Neural cell (in vitro differentiated cells): Measurements from ENCODE around the gene PRIMA1. TPM values are rescaled to one million over a fixed set of nuclear protein-coding genes. Genes with fewer than 3 reads are reported as not detected.

ENCODE experiments used
- H2AFZ ChIP-seq: fragments of 200-600, 300-800 bp; sonication (generic), shearing (Covaris generic); 2 replicates; pipeline ENCODE4 v1.6.0; 2014; ENCODE audit warnings: low read depth, mild to moderate bottlenecking, antibody characterized with exemption, low read length, moderate library complexity
- H3F3A ChIP-seq: fragments of 200-600 bp; shearing (Covaris generic); 2 replicates; pipeline ENCODE4 v1.6.1; 2016; ENCODE audit warnings: mild to moderate bottlenecking, moderate library complexity, mixed read lengths, antibody characterized with exemption, low read length; ENCODE audit not compliant: insufficient read depth, poor library complexity, severe bottlenecking
- H3K27ac ChIP-seq: fragments of 200-600, 300-800 bp; sonication (generic), shearing (Covaris generic); 2 replicates; pipeline ENCODE4 v1.5.1; 2014; ENCODE audit warnings: mild to moderate bottlenecking, low read length, moderate library complexity
- H3K27me3 ChIP-seq: fragments of 300-800, 200-600 bp; sonication (generic), shearing (Covaris generic); 2 replicates; pipeline ENCODE4 v1.6.0; 2014; ENCODE audit warnings: mild to moderate bottlenecking, low read depth, low read length, moderate library complexity; ENCODE audit not compliant: insufficient read depth
- H3K36me3 ChIP-seq: fragments of 300-800, 200-600 bp; sonication (generic), shearing (Covaris generic); 2 replicates; pipeline ENCODE4 v1.5.1; 2014; ENCODE audit warnings: mild to moderate bottlenecking, antibody characterized with exemption, low read length, moderate library complexity; ENCODE audit not compliant: insufficient read depth
- H3K4me2 ChIP-seq: fragments of 300-800, 200-600 bp; sonication (generic), shearing (Covaris generic); 2 replicates; pipeline ENCODE4 v1.6.0; 2014; ENCODE audit warnings: mild to moderate bottlenecking, low read length
- H3K4me3 ChIP-seq: fragments of 300-800, 200-600 bp; sonication (generic), shearing (Covaris generic); 2 replicates; pipeline ENCODE4 v1.5.1; 2014; ENCODE audit warnings: mild to moderate bottlenecking, low read length, moderate library complexity
- H3K79me2 ChIP-seq: fragments of 200-600 bp; shearing (Covaris generic); replicated peaks from 2 replicates; pipeline ENCODE4 v1.6.0; 2014; ENCODE audit warnings: mild to moderate bottlenecking, low read length, moderate library complexity; ENCODE audit not compliant: insufficient read depth
- H3K9ac ChIP-seq: fragments of 300-800, 200-600 bp; sonication (generic), shearing (Covaris generic); 2 replicates; pipeline ENCODE4 v1.6.1; 2016; ENCODE audit warnings: mild to moderate bottlenecking, low read length, mixed read lengths
- H3K9me2 ChIP-seq: fragments of 200-600 bp; shearing (Covaris generic); 2 replicates; pipeline ENCODE4 v1.6.1; 2016; ENCODE audit warnings: mild to moderate bottlenecking, low read length, mixed read lengths; ENCODE audit not compliant: insufficient read depth
- H3K9me3 ChIP-seq: fragments of 200-600, 300-800 bp; sonication (generic), shearing (Covaris generic); 2 replicates; pipeline ENCODE4 v1.6.1; 2016; ENCODE audit warnings: mild to moderate bottlenecking, mixed run types, low read length, moderate library complexity, mixed read lengths
- H4K20me1 ChIP-seq: fragments of 200-600 bp; shearing (Covaris generic); 2 replicates; pipeline ENCODE4 v1.6.1; 2016; ENCODE audit warnings: mild to moderate bottlenecking, mixed run types; ENCODE audit not compliant: insufficient read depth
- CTCF ChIP-seq: fragments of 450-650 bp; IDR thresholded peaks from 2 replicates; pipeline ENCODE4 v1.5.1; 2014; ENCODE audit warnings: antibody characterized with exemption, mild to moderate bottlenecking, moderate library complexity; ENCODE audit not compliant: poor library complexity, severe bottlenecking
- EP300 ChIP-seq: fragments of 450-650 bp; conservative IDR thresholded peaks from 2 replicates; pipeline ENCODE4 v1.6.1; 2014; ENCODE audit warnings: antibody characterized with exemption, mild to moderate bottlenecking, moderate library complexity; ENCODE audit not compliant: poor library complexity, severe bottlenecking
- EZH2 ChIP-seq: fragments of 200-600, 300-800 bp; shearing (Covaris generic), sonication (generic); IDR thresholded peaks from 2 replicates; pipeline ENCODE4 v1.6.1; 2014; ENCODE audit warnings: antibody characterized with exemption, low read length, borderline replicate concordance, mild to moderate bottlenecking; ENCODE audit not compliant: insufficient read depth, poor library complexity, severe bottlenecking
- MXI1 ChIP-seq: fragments of 450-650 bp; conservative IDR thresholded peaks from 2 replicates; pipeline ENCODE4 v1.6.1; 2014; ENCODE audit warnings: antibody characterized with exemption, mild to moderate bottlenecking; ENCODE audit not compliant: poor library complexity, severe bottlenecking
- POLR2AphosphoS5 ChIP-seq: IDR thresholded peaks from 2 replicates; pipeline ENCODE4 v1.6.1; 2012
- RAD21 ChIP-seq: fragments of 450-650 bp; conservative IDR thresholded peaks from 2 replicates; pipeline ENCODE4 v1.6.1; 2014; ENCODE audit warnings: antibody characterized with exemption, mild to moderate bottlenecking, moderate library complexity
- REST ChIP-seq: IDR thresholded peaks from 2 replicates; pipeline ENCODE4 v1.6.1; 2012; ENCODE audit warnings: borderline replicate concordance
- SMC3 ChIP-seq: fragments of 450-650 bp; conservative IDR thresholded peaks from 2 replicates; pipeline ENCODE4 v1.6.1; 2014; ENCODE audit warnings: antibody characterized with exemption, mild to moderate bottlenecking, moderate library complexity; ENCODE audit not compliant: poor library complexity
- TAF1 ChIP-seq: IDR thresholded peaks from 2 replicates; pipeline ENCODE4 v1.6.1; 2012; ENCODE audit warnings: low read depth
- polyA plus RNA-seq: library from polyadenylated mRNA; depleted of rRNA; stranded (reverse); fragments of >200 nt; gene quantifications from 2 replicates; pipeline ENCODE4 v1.2.3, GENCODE V29; 2014

Gene PRIMA1
- polyA plus RNA-seq, 1 donor from 2014 or later, result not detected

GRCh38 chr14:93676416-93676958 lies 111.8 kb downstream of the PRIMA1 start:
- H3K9me3 ChIP-seq, result no peaks in the 10 kb centered on the region
- no peak overlapping the region for H3K27ac ChIP-seq
- H3F3A ChIP-seq, result no peaks in the 10 kb centered on the region
- H3K4me3 ChIP-seq, result no peak overlapping the region
- no peaks in the 10 kb centered on the region for H4K20me1 ChIP-seq
- H2AFZ ChIP-seq, result no peak overlapping the region
- TF ChIP-seq TAF1, result no peak
- TF ChIP-seq SMC3, result no peak
- TF ChIP-seq EP300, result peak; percentile 82
- no peak for TF ChIP-seq REST
- TF ChIP-seq POLR2AphosphoS5, result peak; percentile 95
- no peaks in the 10 kb centered on the region for H3K79me2 ChIP-seq
- no peaks in the 10 kb centered on the region for H3K9me2 ChIP-seq
- no peak overlapping the region for H3K9ac ChIP-seq
- H3K36me3 ChIP-seq, result peaks cover 22% of the 10 kb centered on the region
- no peaks in the 10 kb centered on the region for H3K27me3 ChIP-seq
- no peak overlapping the region for H3K4me2 ChIP-seq

- no peak overlapping the region for H3K27ac ChIP-seq
- H3F3A ChIP-seq, result no peaks in the 10 kb centered on the region
- no peak overlapping the region for H3K4me3 ChIP-seq
- no peaks in the 10 kb centered on the region for H3K9me2 ChIP-seq
- no peaks in the 10 kb centered on the region for H3K9me3 ChIP-seq
- peaks cover 22% of the 10 kb centered on the region for H3K36me3 ChIP-seq
- no peak for TF ChIP-seq RAD21
- TF ChIP-seq CTCF, result no peak
- no peak for TF ChIP-seq POLR2AphosphoS5
- TF ChIP-seq EZH2, result no peak
- TF ChIP-seq REST, result no peak
- no peak for TF ChIP-seq TAF1
- TF ChIP-seq MXI1, result no peak
- TF ChIP-seq SMC3, result no peak
- no peak for TF ChIP-seq EP300
- no peak overlapping the region for H2AFZ ChIP-seq
- H3K4me2 ChIP-seq, result no peak overlapping the region
- no peaks in the 10 kb centered on the region for H3K27me3 ChIP-seq
- H3K79me2 ChIP-seq, result no peaks in the 10 kb centered on the region
- no peaks in the 10 kb centered on the region for H4K20me1 ChIP-seq
- H3K9ac ChIP-seq, result no peak overlapping the region
Observed at GRCh38 chr14:93675651-93676050, 112.6 kb downstream of the PRIMA1 start.
